PC-3 (cell line): Measurements from ENCODE around the gene PRRX1. TPM values are rescaled to one million over a fixed set of nuclear protein-coding genes. Genes with fewer than 3 reads are reported as not detected.

ENCODE experiments used
- ATAC-seq: fragments of 200-7000 bp; cut with Tn5 transposase; 2 replicates; pipeline ENCODE4 v1.9.1; 2020; ENCODE audit warnings: mild to moderate bottlenecking, moderate library complexity
- BruUV-seq: library from RNA; stranded (reverse); fragments of 400-500 nt; replicated peaks from 2 replicates; lab custom pipeline; 2021; lab: Mats Ljungman, UMichigan
- CTCF ChIA-PET: fragments of 300-600 bp; sonication (Branson Sonifier 250); formaldehyde crosslinking; loops from one replicate; lab custom pipeline; 2022; ENCODE audit warnings: antibody characterized with exemption; lab: Charles Lee
- POLR2A ChIA-PET: fragments of 300-600 bp; sonication (Branson Sonifier 250); formaldehyde crosslinking; loops from one replicate; lab custom pipeline; 2022; ENCODE audit warnings: antibody characterized with exemption; ENCODE audit not compliant: unreplicated experiment; lab: Charles Lee
- DNase-seq: peaks from one replicate; pipeline ENCODE4 v3.0.0-alpha.2; 2015
- H2AFZ ChIP-seq: fragments of 300-600 bp; sonication (generic); 2 replicates; pipeline ENCODE4 v1.6.0; 2016; ENCODE audit warnings: antibody characterized with exemption, low read length
- H3F3A ChIP-seq: fragments of 300-600 bp; sonication (generic); one replicate; pipeline ENCODE4 v1.6.0; 2017; ENCODE audit warnings: antibody characterized with exemption, low read length, control low read depth, mild to moderate bottlenecking; ENCODE audit not compliant: unreplicated experiment
- H3K27ac ChIP-seq: fragments of 300-600 bp; sonication (generic); 2 replicates; pipeline ENCODE4 v1.5.1; 2016; ENCODE audit warnings: mild to moderate bottlenecking, low read length
- H3K27me3 ChIP-seq: fragments of 300-600 bp; sonication (generic); 2 replicates; pipeline ENCODE4 v1.6.1; 2016; ENCODE audit warnings: low read length, mixed read lengths
- H3K36me3 ChIP-seq: fragments of 300-600 bp; sonication (generic); 2 replicates; pipeline ENCODE4 v1.6.1; 2016; ENCODE audit warnings: low read depth, mixed run types, low read length, mixed read lengths
- H3K4me1 ChIP-seq: fragments of 300-600 bp; sonication (generic); 2 replicates; pipeline ENCODE4 v1.5.1; 2016; ENCODE audit warnings: low read length; ENCODE audit not compliant: insufficient read depth
- H3K4me2 ChIP-seq: fragments of 300-600 bp; sonication (generic); 2 replicates; pipeline ENCODE4 v1.6.0; 2016; ENCODE audit warnings: low read length
- H3K4me3 ChIP-seq: fragments of 300-600 bp; sonication (generic); 2 replicates; pipeline ENCODE4 v1.5.1; 2016; ENCODE audit warnings: mild to moderate bottlenecking, low read length, mixed read lengths
- H3K79me2 ChIP-seq: fragments of 300-600 bp; sonication (generic); 2 replicates; pipeline ENCODE4 v1.6.1; 2017; ENCODE audit warnings: low read length, mixed read lengths
- H3K9ac ChIP-seq: fragments of 300-600 bp; sonication (generic); 2 replicates; pipeline ENCODE4 v1.6.0; 2016; ENCODE audit warnings: mild to moderate bottlenecking, low read length
- H3K9me2 ChIP-seq: fragments of 300-600 bp; sonication (generic); replicated peaks from 2 replicates; pipeline ENCODE4 v1.6.1; 2016; ENCODE audit warnings: mixed run types, low read length, mixed read lengths
- H3K9me3 ChIP-seq: fragments of 300-600 bp; sonication (generic); 2 replicates; pipeline ENCODE4 v1.6.1; 2016; ENCODE audit warnings: low read length, mixed read lengths
- H4K20me1 ChIP-seq: fragments of 300-600 bp; sonication (generic); 2 replicates; pipeline ENCODE4 v1.6.1; 2016; ENCODE audit warnings: low read length, mixed read lengths
- CTCF ChIP-seq: fragments of 300-600 bp; sonication (generic); conservative IDR thresholded peaks from 2 replicates; pipeline ENCODE4 v1.5.1; 2017; ENCODE audit warnings: antibody characterized with exemption, low read depth, mild to moderate bottlenecking, low read length
- EZH2 ChIP-seq: fragments of 300-600 bp; sonication (generic); IDR thresholded peaks from one replicate; pipeline ENCODE4 v1.6.1; 2017; ENCODE audit warnings: antibody characterized with exemption, mild to moderate bottlenecking, low read length; ENCODE audit not compliant: unreplicated experiment
- EZH2phosphoT487 ChIP-seq: fragments of 300-600 bp; sonication (generic); IDR thresholded peaks from 2 replicates; pipeline ENCODE4 v1.6.1; 2018; ENCODE audit warnings: mild to moderate bottlenecking, antibody characterized with exemption, low read length, borderline replicate concordance
- intact Hi-C: fragments of 100-400 bp; cut with micrococcal nuclease; formaldehyde crosslinking; loops from 2 replicates; pipeline ENCODE4 v1.9.0; 2023
- total RNA-seq: library from RNA; depleted of rRNA; stranded (reverse); fragments of >200 nt; gene quantifications from 2 replicates; pipeline ENCODE4 v1.2.3, GENCODE V29; 2014

The PRRX1 gene
- total RNA-seq, 1 experiment from 2014 or later = not detected

GRCh38 chr1:170735366-170736263 lies 71.7 kb downstream of the PRRX1 start:
- no peaks in the 10 kb centered on the region for H3K4me1 ChIP-seq
- intact Hi-C loops = no loop called here
- H3K36me3 ChIP-seq = no peaks in the 10 kb centered on the region
- H3K27ac ChIP-seq = no peak overlapping the region
- H3K9me3 ChIP-seq = no peaks in the 10 kb centered on the region
- BruUV-seq = no TSS peak
- ATAC-seq = no peak
- H4K20me1 ChIP-seq = no peaks in the 10 kb centered on the region
- POLR2A ChIA-PET = no interaction called here
- H3K27me3 ChIP-seq = no peaks in the 10 kb centered on the region
- H3K79me2 ChIP-seq = no peaks in the 10 kb centered on the region
- no peak for TF ChIP-seq CTCF
- TF ChIP-seq EZH2phosphoT487 = no peak
- no peak for TF ChIP-seq EZH2
- no peaks in the 10 kb centered on the region for H3K9me2 ChIP-seq
- no peak overlapping the region for H2AFZ ChIP-seq
- no peak for DNase-seq
- no peak overlapping the region for H3K9ac ChIP-seq
- H3F3A ChIP-seq = no peaks in the 10 kb centered on the region
- H3K4me3 ChIP-seq = no peak overlapping the region
- CTCF ChIA-PET = no interaction called here
- no peak overlapping the region for H3K4me2 ChIP-seq

GRCh38 chr1:170739803-170740202 lies 75.9 kb downstream of the PRRX1 start:
- POLR2A ChIA-PET = no interaction called here

More at GRCh38 chr1:170739803-170740202, 75.9 kb downstream of the PRRX1 start:
- Histone ChIP-seq H3K27me3 (no peaks in the 10 kb centered on the region), H3K9ac (no peak overlapping the region), H3K4me3 (no peak overlapping the region), H3K9me2 (no peaks in the 10 kb centered on the region), H3K36me3 (no peaks in the 10 kb centered on the region), H2AFZ (no peak overlapping the region), H3K4me2 (no peak overlapping the region), H3K9me3 (no peaks in the 10 kb centered on the region), H3K4me1 (no peaks in the 10 kb centered on the region), H4K20me1 (no peaks in the 10 kb centered on the region), H3F3A (no peaks in the 10 kb centered on the region), H3K79me2 (no peaks in the 10 kb centered on the region), H3K27ac (no peak overlapping the region)
- TF ChIP-seq EZH2 (no peak), EZH2phosphoT487 (no peak), CTCF (no peak)
- BruUV-seq = no TSS peak
- intact Hi-C loops = no loop called here
- CTCF ChIA-PET = no interaction called here
- ATAC-seq = no peak
- no peak for DNase-seq
